GM12873 (cell line): Measurements from ENCODE around the gene CFAP61.

ENCODE experiments used
- TF ChIP-seq, protein P1 (sequence below): IDR thresholded peaks from 2 replicates; pipeline ENCODE4 v1.5.1; 2012; ENCODE audit warnings: low read depth, mild to moderate bottlenecking, moderate library complexity, low read length, control low read depth; ENCODE audit not compliant: insufficient read depth; ENCODE audit errors: missing control alignments

Gene CFAP61

GRCh38 chr20:20085071-20085470, 32.7 kb downstream of the CFAP61 start:
- TF ChIP-seq, protein P1, sequence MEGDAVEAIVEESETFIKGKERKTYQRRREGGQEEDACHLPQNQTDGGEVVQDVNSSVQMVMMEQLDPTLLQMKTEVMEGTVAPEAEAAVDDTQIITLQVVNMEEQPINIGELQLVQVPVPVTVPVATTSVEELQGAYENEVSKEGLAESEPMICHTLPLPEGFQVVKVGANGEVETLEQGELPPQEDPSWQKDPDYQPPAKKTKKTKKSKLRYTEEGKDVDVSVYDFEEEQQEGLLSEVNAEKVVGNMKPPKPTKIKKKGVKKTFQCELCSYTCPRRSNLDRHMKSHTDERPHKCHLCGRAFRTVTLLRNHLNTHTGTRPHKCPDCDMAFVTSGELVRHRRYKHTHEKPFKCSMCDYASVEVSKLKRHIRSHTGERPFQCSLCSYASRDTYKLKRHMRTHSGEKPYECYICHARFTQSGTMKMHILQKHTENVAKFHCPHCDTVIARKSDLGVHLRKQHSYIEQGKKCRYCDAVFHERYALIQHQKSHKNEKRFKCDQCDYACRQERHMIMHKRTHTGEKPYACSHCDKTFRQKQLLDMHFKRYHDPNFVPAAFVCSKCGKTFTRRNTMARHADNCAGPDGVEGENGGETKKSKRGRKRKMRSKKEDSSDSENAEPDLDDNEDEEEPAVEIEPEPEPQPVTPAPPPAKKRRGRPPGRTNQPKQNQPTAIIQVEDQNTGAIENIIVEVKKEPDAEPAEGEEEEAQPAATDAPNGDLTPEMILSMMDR: no peak

GRCh38 chr20:20085812-20086211, 33.5 kb downstream of the CFAP61 start:
- TF ChIP-seq, protein P1: no peak

GRCh38 chr20:20089018-20089417, 36.7 kb downstream of the CFAP61 start:
- TF ChIP-seq, protein P1: no peak

DNA sequence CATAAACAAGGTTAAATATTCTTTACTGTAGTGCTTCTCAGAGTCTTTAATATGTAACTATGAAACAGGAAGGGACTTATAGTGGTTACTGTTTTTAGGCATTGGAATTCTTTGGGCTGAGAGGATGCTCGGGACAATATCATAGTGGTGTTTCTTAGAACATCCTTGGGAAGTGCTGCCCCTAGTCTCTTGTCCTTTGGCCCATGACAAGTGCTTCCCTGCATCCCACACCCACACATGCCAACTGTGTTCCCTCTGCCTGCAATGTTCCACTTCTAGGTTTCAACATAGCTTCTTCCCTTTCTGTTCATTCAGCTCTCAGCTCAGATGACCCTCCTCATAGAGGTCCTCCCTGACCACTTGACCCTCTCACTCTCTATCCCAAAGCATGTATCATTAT, 37.6 kb downstream of the CFAP61 start:
- TF ChIP-seq, protein P1: no peak

DNA sequence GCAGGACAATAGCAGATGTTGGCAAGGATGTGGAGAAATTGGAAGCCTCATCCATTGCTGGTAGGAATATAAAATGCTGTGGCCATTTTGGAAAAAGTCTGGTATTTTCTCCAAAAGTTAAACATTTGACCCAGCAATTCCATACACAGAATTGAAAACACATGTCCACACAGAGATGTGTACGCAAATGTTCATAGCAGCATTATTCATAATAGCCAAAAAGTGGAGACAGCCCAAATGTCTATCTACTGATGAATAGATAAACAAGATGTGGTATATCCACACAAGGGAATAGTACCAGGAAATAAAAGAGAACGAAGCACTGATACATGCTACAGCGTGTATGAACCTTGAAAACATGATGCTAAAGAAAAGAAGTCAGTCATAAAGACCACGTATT, 40.5 kb downstream of the CFAP61 start:
- TF ChIP-seq, protein P1: no peak

- TF ChIP-seq, protein P1: no peak
These were observed 42.1 kb downstream of the CFAP61 start for GRCh38 chr20:20094410-20094809.

- TF ChIP-seq, protein P1: no peak
These were observed 43.0 kb downstream of the CFAP61 start for GRCh38 chr20:20095114-20095872.
